ENCODE data around the gene CD200R1L. TPM values are rescaled to one million over a fixed set of nuclear protein-coding genes. Genes with fewer than 3 reads are reported as not detected.

Gene CD200R1L
- total RNA-seq, 1 donor from 2014 or later, result 0.26 TPM

DNA sequence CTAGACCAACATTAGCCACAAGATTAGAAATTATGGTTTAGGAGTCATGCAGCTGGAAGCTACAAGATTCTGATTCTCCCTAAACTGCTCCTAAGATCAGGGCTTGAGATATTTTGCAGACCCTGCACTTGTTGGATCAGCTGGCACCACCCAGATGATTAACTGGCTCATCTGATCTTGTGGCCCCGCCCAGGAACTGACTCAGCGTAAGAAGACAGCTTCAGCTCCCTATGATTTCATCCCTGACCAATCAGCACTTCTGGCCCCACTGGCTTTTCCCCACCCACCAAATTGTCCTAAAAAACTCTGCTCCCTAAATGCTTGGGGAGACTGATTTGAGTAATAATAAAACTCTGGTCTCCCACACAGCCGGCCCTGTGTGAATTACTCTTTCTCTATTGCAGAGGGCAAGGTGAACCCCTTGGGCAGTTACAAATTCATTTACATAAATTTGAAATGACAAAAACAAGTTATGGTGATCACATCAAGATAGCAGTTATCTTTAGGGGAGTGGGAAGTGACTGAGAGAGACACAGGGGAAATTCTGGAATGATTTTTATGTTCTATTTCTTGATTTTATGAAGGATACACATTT is 76.5 kb downstream of the CD200R1L start:
- no peaks in the 10 kb centered on the region for H3K27me3 ChIP-seq (ENCODE audit: control insufficient read depth, insufficient read depth, low read length)
- FAIRE-seq (no peak), DNase-seq (ENCODE audit: low read depth) (peak; percentile 92)
- H3K36me3 ChIP-seq (ENCODE audit: control insufficient read depth, insufficient read depth, low read length), result no peaks in the 10 kb centered on the region
- no peak overlapping the region for H3K4me3 ChIP-seq (ENCODE audit: low read depth, low read length)
- TF ChIP-seq, protein P1, sequence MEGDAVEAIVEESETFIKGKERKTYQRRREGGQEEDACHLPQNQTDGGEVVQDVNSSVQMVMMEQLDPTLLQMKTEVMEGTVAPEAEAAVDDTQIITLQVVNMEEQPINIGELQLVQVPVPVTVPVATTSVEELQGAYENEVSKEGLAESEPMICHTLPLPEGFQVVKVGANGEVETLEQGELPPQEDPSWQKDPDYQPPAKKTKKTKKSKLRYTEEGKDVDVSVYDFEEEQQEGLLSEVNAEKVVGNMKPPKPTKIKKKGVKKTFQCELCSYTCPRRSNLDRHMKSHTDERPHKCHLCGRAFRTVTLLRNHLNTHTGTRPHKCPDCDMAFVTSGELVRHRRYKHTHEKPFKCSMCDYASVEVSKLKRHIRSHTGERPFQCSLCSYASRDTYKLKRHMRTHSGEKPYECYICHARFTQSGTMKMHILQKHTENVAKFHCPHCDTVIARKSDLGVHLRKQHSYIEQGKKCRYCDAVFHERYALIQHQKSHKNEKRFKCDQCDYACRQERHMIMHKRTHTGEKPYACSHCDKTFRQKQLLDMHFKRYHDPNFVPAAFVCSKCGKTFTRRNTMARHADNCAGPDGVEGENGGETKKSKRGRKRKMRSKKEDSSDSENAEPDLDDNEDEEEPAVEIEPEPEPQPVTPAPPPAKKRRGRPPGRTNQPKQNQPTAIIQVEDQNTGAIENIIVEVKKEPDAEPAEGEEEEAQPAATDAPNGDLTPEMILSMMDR (IDR thresholded peaks at IDR 0.05; ENCODE audit: insufficient read depth, low read length, severe bottlenecking), result no peak

DNA sequence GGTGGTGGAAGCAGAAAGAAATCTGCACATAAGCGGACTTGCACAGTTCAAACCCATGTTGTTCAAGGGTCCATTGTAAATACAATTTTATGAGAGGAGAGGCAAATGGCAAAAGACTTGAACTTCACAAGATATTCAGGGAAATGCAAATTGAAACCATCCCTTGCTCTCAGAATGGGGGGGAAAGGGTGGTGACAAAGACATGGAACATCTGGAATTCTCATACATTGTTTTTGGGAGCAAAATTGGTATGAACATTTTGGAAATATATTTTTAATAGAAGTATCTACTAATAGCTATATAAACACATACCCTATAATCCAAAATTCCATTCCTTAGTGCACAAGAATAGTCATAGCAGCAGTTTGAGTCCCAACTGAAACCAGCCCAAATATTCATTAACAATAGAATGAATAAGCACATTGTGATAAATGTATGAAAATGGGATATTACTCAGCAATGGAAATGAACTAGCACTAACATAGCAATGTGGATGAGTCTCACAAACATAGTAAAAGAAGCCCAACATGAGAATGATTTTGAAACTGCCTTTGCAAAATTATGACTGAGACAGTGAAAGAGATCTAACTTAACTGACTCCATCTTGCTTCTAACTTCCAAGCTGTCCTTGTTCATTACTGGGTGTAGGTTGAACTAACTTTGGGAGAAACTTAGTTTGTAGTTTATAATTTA is 77.2 kb downstream of the CD200R1L start:
- TF ChIP-seq, protein P1 (IDR thresholded peaks at IDR 0.05; ENCODE audit: insufficient read depth, low read length, severe bottlenecking), result no peak
- Histone ChIP-seq H3K4me3 (ENCODE audit: low read depth, low read length) (no peak overlapping the region), H3K27me3 (ENCODE audit: control insufficient read depth, insufficient read depth, low read length) (no peaks in the 10 kb centered on the region), H3K36me3 (ENCODE audit: control insufficient read depth, insufficient read depth, low read length) (no peaks in the 10 kb centered on the region)
- FAIRE-seq (no peak), DNase-seq (ENCODE audit: low read depth) (peak; percentile 84)

DNA sequence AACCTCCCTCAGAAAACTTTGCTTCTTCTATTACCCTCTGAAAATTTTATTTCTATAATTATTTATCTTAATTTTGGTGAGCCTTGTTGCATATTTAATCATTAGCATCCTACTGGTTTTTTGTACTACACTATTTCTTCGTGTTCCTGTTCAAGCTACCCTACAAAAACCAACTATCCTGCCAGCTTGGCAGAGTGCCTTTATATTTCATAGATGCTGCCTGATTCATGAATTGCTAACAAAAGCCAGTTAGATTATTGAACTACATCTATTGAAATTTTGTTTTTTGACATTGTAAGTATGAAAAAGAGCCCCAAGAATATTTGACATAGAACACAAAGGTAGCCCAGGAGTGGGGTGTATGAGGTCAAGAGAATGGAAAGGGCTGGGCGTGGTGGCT is 78.9 kb downstream of the CD200R1L start:
- Histone ChIP-seq H3K36me3 (ENCODE audit: control insufficient read depth, insufficient read depth, low read length) (no peaks in the 10 kb centered on the region), H3K27me3 (ENCODE audit: control insufficient read depth, insufficient read depth, low read length) (no peaks in the 10 kb centered on the region), H3K4me3 (ENCODE audit: low read depth, low read length) (no peak overlapping the region)
- DNase-seq (ENCODE audit: low read depth), result no peak
- no peak for FAIRE-seq
- TF ChIP-seq, protein P1 (IDR thresholded peaks at IDR 0.05; ENCODE audit: insufficient read depth, low read length, severe bottlenecking), result no peak

- H3K36me3 ChIP-seq (ENCODE audit: control insufficient read depth, insufficient read depth, low read length), result no peaks in the 10 kb centered on the region
- no peak overlapping the region for H3K4me3 ChIP-seq (ENCODE audit: low read depth, low read length)
- no peaks in the 10 kb centered on the region for H3K27me3 ChIP-seq (ENCODE audit: control insufficient read depth, insufficient read depth, low read length)
- no peak for DNase-seq (ENCODE audit: low read depth)
- TF ChIP-seq, protein P1 (IDR thresholded peaks at IDR 0.05; ENCODE audit: insufficient read depth, low read length, severe bottlenecking), result no peak
- FAIRE-seq, result no peak
Observed at GRCh38 chr3:112767177-112767576, 79.5 kb downstream of the CD200R1L start.

Other genes with a start within 250 kb of the CD200R1L start
- 7.0 and 8.2 TPM in 2 replicates for gene CCDC80, start 205.7 kb downstream of the CD200R1L start, total RNA-seq
- under 0.01 TPM in 1 of 2 replicates, not detected in the other for gene CD200R1, start 128.2 kb upstream of the CD200R1L start, total RNA-seq
- gene GTPBP8, start 144.1 kb upstream of the CD200R1L start, total RNA-seq, result 18.4 and 30.1 TPM in 2 replicates